GM18867 (cell line): Measurements from ENCODE around the gene KIDINS220.

Experiments
- ATAC-seq: cut with Tn5 transposase; IDR thresholded peaks from one replicate; pipeline ENCODE4 v1.9.1; 2021; ENCODE audit warnings: mild to moderate bottlenecking, moderate library complexity; ENCODE audit not compliant: unreplicated experiment

KIDINS220 gene

GRCh38 chr2:8851811-8852560, 14.6 kb upstream of the KIDINS220 start:
- ATAC-seq = no peak

GRCh38 chr2:8850845-8851487, 13.6 kb upstream of the KIDINS220 start:
- no peak for ATAC-seq

- no peak for ATAC-seq
Observed at GRCh38 chr2:8849327-8849726, 11.9 kb upstream of the KIDINS220 start.

- no peak for ATAC-seq
Observed at GRCh38 chr2:8848328-8849100, 11.1 kb upstream of the KIDINS220 start.

GRCh38 chr2:8847400-8847799, 10.0 kb upstream of the KIDINS220 start:
- no peak for ATAC-seq

GRCh38 chr2:8841932-8842331, 4.5 kb upstream of the KIDINS220 start:
- no peak for ATAC-seq

- no peak for ATAC-seq
Observed at GRCh38 chr2:8840475-8841091, 3.2 kb upstream of the KIDINS220 start.

- ATAC-seq = no peak
Observed at GRCh38 chr2:8839189-8839965, 2.0 kb upstream of the KIDINS220 start.

GRCh38 chr2:8837795-8838140, 355 bp upstream of the KIDINS220 start:
- no peak for ATAC-seq

GRCh38 chr2:8835279-8835678, 2.1 kb downstream of the KIDINS220 start:
- no peak for ATAC-seq

- no peak for ATAC-seq
Observed at GRCh38 chr2:8833853-8834252, 3.6 kb downstream of the KIDINS220 start.

- no peak for ATAC-seq
Observed at GRCh38 chr2:8831516-8831915, 5.9 kb downstream of the KIDINS220 start.

- no peak for ATAC-seq
Observed at GRCh38 chr2:8827729-8828128, 9.7 kb downstream of the KIDINS220 start.

GRCh38 chr2:8822218-8822617, 15.2 kb downstream of the KIDINS220 start:
- ATAC-seq = no peak

GRCh38 chr2:8821276-8822217, 15.9 kb downstream of the KIDINS220 start:
- no peak for ATAC-seq

GRCh38 chr2:8819948-8820347, 17.5 kb downstream of the KIDINS220 start:
- no peak for ATAC-seq

GRCh38 chr2:8819194-8819593, 18.2 kb downstream of the KIDINS220 start:
- no peak for ATAC-seq

- ATAC-seq = no peak
Observed at GRCh38 chr2:8817221-8817620, 20.2 kb downstream of the KIDINS220 start.

GRCh38 chr2:8806885-8807704, 30.3 kb downstream of the KIDINS220 start:
- ATAC-seq = no peak
